Right cardiac atrium (tissue), 5 donors: Measurements from ENCODE around the gene SLC22A2. TPM values are rescaled to one million over a fixed set of nuclear protein-coding genes. Genes with fewer than 3 reads are reported as not detected.

ENCODE experiments used
- ATAC-seq, 2 donors: fragments of 200-7000 bp; cut with Tn5 transposase; one replicate each; pipeline versions ENCODE4 v1.8.0 to v1.9.1; 2020; ENCODE audit warnings: moderate library complexity in 2 of 2, mild to moderate bottlenecking in 1 of 2
- DNase-seq, 3 donors: peaks; one replicate each; pipeline ENCODE4 v3.0.0-alpha.2; 2020
- H3K27ac ChIP-seq: one replicate; pipeline ENCODE4 v1.5.1; 2013; ENCODE audit warnings: mild to moderate bottlenecking, low read length, control low read depth, moderate library complexity
- H3K27me3 ChIP-seq: one replicate; pipeline ENCODE4 v1.6.1; 2013; ENCODE audit not compliant: control insufficient read depth, insufficient read depth
- H3K4me1 ChIP-seq: one replicate; pipeline ENCODE4 v1.6.1; 2013; ENCODE audit warnings: low read length; ENCODE audit not compliant: control insufficient read depth, insufficient read depth
- H3K4me3 ChIP-seq: one replicate; pipeline ENCODE4 v1.5.1; 2013; ENCODE audit warnings: low read length, control low read depth
- H3K9me3 ChIP-seq: one replicate; pipeline ENCODE4 v1.6.1; 2013; ENCODE audit warnings: low read length; ENCODE audit not compliant: control insufficient read depth
- WGBS: extraction: QIAGEN DNeasy Blood & Tissue Kit; methylation state at CpG from one replicate; pipeline ENCODE4 v1.1.7; 2013; 5-methylcytosine and 5-hydroxymethylcytosine counted together
- intact Hi-C, 4 donors: fragments of 100-400 bp; cut with DNase I; formaldehyde crosslinking; loops; one replicate each; pipeline versions ENCODE4 v1.11.0 to v1.14.0; 2022 to 2023
- polyA plus RNA-seq: library from polyadenylated mRNA; stranded (reverse); fragments of 200-250 nt; gene quantifications from one replicate; pipeline ENCODE4 v1.2.3, GENCODE V29; 2013
- total RNA-seq, 4 donors: library from RNA; stranded (reverse); fragmentation: NEBNext Ultra II Directional; extraction: Animal tissue kit (Norgen Biotek cat#: 25700); gene quantifications; one replicate each; pipeline ENCODE4 v1.2.1, GENCODE V29; 2021
- donor health status: healthy with polysubstance abuse.
- donor health status: DM: no; HTN: yes; CAD: no.
- donor health status: DM: no; HTN: no; CAD: no.
- donor health status: DM: no; HTN: yes; CAD: no; lungs with severe emphysema.
- donor health status: DM: yes; HTN: yes; CAD: no.

The SLC22A2 gene
- total and polyA plus RNA-seq, 5 donors, result 0.05 TPM; not detected in 4

DNA sequence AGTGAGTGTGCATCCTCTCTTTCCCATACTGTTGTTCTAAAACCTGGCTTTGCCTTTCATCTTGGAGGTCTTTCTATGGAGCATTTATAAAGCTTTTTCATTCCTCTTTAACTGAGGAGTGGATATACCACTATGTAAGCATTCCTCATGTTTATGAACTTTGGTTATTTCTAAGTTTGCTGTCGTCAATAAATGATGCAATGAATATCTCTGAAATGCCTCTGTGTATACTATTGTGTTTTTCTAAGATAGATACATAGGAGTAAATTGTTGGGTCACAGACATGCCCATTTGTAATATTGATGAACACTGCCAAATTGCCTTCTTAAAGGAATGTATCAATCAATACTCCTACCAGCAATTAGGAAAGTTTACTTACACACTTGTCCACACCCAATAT, 53.9 kb downstream of the SLC22A2 start:
- intact Hi-C loops, result no loop called here
- ATAC-seq, result no peak
- WGBS, result 83% methylated on average over 1 of the region's 1 CpG

DNA sequence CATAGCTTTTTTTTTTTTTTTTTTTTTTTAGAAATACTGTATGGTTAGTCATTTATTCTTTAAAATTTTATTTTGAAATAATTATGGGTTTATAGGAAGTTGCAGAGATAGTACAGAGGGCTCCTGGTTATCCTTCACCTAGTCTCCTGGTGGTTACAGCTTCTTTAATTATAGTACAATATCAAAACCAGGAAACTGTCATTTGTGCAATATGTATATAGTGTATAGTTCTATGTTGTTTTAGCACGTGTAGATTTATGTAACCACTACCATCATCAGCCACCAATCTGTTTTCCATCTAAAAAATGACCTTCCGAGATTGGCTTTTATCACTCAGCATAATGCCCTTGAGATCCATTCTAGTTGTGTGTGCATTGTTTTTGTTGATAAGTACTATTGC, 54.7 kb downstream of the SLC22A2 start:
- no peak for ATAC-seq
- no peaks in the 10 kb centered on the region for H3K9me3 ChIP-seq
- no peak for DNase-seq
- intact Hi-C loops, result no loop called here
- H3K4me3 ChIP-seq, result no peak overlapping the region
- 75% methylated on average over 2 of the region's 2 CpGs for WGBS
- no peaks in the 10 kb centered on the region for H3K4me1 ChIP-seq
- no peaks in the 10 kb centered on the region for H3K27me3 ChIP-seq
- no peak overlapping the region for H3K27ac ChIP-seq

More for the DNA sequence above, 53.9 kb downstream of the SLC22A2 start:
- no peak overlapping the region for H3K4me3 ChIP-seq
- no peaks in the 10 kb centered on the region for H3K27me3 ChIP-seq
- no peak for DNase-seq
- H3K27ac ChIP-seq, result no peak overlapping the region
- no peaks in the 10 kb centered on the region for H3K9me3 ChIP-seq
- H3K4me1 ChIP-seq, result no peaks in the 10 kb centered on the region

DNA sequence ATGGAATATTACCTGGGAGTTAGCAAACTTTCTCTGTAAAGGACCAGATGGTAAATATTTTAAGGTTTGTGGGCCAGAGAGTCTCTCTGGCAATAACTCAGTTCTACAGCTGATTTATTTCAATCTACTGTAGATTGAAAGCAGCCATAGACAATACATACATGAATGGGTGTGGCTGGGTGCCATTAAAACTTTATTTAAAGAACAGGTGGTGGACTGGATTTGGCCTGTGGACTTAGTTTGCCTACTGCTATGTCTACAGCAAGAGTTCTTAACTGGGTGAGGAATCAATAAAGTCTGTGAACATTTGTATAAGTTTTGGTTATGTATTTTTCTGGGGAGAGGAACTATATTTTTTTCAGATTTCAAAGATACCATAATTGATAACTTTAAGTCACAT, 55.1 kb downstream of the SLC22A2 start:
- no peak overlapping the region for H3K27ac ChIP-seq
- no peak overlapping the region for H3K4me3 ChIP-seq
- intact Hi-C loops, result no loop called here
- DNase-seq (no peak), ATAC-seq (no peak)
- no peaks in the 10 kb centered on the region for H3K4me1 ChIP-seq
- no peaks in the 10 kb centered on the region for H3K27me3 ChIP-seq
- no peaks in the 10 kb centered on the region for H3K9me3 ChIP-seq

DNA sequence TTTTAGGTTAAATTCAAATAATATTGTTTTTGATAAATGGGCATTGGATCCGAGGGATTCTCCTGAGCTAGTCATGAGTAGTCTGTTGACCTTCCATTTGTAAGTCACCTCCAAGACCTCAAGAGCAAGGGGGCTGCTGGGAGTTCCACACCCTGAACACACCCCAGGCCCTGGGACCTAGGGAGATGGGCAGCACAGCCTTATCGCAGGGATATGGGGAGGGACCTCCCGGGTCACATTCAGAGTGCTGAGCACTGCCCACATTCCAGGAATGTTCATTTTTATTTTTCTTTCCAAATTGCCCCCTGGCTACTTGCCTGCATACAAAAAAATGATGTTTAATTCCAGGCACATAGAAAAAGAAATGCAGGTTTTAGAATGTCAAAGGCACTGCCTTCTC, 55.5 kb downstream of the SLC22A2 start:
- no peak overlapping the region for H3K4me3 ChIP-seq
- DNase-seq, result no peak
- ATAC-seq, result no peak
- H3K27me3 ChIP-seq, result no peaks in the 10 kb centered on the region
- no peak overlapping the region for H3K27ac ChIP-seq
- intact Hi-C loops, result no loop called here
- 65% methylated on average over 3 of the region's 3 CpGs for WGBS
- H3K4me1 ChIP-seq, result no peaks in the 10 kb centered on the region
- H3K9me3 ChIP-seq, result no peaks in the 10 kb centered on the region

DNA sequence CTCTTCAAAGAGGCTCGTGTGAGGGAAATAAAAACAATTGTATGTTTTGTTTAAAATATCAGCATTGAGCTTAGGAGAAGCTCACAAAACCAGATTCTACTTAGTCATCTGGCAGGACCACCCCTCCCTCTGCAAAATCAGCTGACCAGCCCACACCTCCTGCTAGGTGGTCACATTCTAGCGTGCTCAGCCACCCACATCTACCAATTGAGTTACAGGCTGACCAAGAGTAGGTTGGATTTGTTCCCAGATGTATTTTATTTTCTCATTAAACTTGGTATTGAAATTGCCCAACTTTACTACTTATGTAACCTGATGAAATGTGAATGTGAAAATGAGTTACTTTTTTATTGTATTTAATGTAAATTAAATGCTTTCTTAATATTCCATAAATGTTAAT, 56.2 kb downstream of the SLC22A2 start:
- H3K27me3 ChIP-seq, result no peaks in the 10 kb centered on the region
- no peak overlapping the region for H3K4me3 ChIP-seq
- no peak overlapping the region for H3K27ac ChIP-seq
- H3K9me3 ChIP-seq, result no peaks in the 10 kb centered on the region
- DNase-seq, result no peak
- no peak for ATAC-seq
- H3K4me1 ChIP-seq, result no peaks in the 10 kb centered on the region
- WGBS, result 68% methylated on average over 2 of the region's 2 CpGs
- intact Hi-C loops, result no loop called here

DNA sequence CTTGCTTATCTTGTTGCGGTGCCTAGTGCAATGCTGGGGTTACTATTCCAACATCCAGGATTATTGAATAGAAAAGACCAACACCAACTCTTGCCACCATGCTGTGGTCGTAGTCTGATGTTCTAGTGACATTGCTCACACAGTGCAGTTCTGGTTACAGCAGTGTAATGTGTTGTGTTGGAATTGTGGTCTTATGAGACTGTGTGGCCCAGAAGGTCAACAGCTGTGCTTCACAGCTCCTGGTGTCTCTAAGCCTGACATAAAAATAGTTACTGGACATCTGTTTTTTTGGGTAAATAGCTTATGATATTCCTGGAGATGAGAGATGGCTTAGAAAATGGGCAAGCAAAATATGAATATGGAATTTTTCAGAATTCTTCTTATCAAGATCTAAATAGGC, 57.6 kb downstream of the SLC22A2 start:
- intact Hi-C loops, result no loop called here
- Histone ChIP-seq H3K27me3 (no peaks in the 10 kb centered on the region), H3K9me3 (no peaks in the 10 kb centered on the region), H3K27ac (no peak overlapping the region), H3K4me3 (no peak overlapping the region), H3K4me1 (no peaks in the 10 kb centered on the region)
- ATAC-seq (no peak), DNase-seq (no peak)
- 72% methylated on average over 2 of the region's 2 CpGs for WGBS

DNA sequence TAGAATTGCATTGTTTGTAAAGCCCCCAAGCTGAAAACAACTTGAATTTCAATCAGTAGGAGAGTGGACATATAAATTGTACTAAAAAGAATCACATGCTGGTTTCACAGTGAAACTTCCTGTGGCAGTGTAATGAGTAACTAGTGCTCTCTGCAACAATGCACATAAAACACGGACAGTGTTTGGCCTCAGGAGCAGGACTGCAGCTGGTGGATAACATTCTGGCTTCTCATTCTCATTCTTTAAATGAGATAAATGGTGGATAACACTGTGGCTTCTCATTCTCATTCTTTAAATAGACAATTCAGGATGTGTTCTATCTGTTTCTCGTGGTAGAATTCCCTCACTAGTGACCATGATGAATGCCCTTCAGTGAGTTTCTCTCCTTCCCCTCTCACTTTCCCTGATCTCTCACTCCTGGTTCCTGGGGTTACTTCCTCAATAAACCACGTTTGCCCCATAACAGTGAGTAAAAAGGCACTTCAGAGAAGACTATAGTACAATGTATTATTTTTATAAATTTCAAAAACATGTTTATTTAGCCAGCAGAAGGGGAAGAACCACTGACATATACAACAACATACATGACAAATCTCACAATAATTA, 59.9 kb downstream of the SLC22A2 start:
- intact Hi-C loops, result no loop called here
- no peak for DNase-seq
- H3K27me3 ChIP-seq, result no peaks in the 10 kb centered on the region
- H3K27ac ChIP-seq, result no peak overlapping the region
- no peak for ATAC-seq
- H3K4me1 ChIP-seq, result no peaks in the 10 kb centered on the region
- 17% methylated on average over 3 of the region's 3 CpGs for WGBS
- no peaks in the 10 kb centered on the region for H3K9me3 ChIP-seq
- no peak overlapping the region for H3K4me3 ChIP-seq

DNA sequence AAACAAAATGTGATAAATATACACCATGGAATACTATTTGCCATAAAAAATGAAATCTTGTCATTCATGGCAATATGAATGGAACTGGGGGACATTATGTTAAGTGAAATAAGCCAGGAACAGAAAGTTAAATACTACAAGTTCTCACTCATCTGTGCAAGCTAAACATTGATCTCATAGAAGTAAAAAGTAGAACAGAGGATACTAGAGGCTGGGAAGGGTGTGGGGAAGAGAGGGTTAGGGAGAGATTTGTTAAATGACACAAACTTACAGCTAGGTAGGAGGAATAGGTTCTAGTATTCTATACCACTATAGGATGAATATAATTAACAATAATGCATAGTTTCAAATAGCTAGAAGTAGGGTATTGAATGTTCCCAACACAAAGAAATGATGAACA, 61.0 kb downstream of the SLC22A2 start:
- Histone ChIP-seq H3K4me1 (no peaks in the 10 kb centered on the region), H3K27ac (no peak overlapping the region), H3K9me3 (no peaks in the 10 kb centered on the region), H3K27me3 (no peaks in the 10 kb centered on the region), H3K4me3 (no peak overlapping the region)
- DNase-seq (no peak), ATAC-seq (no peak)
- intact Hi-C loops, result no loop called here

DNA sequence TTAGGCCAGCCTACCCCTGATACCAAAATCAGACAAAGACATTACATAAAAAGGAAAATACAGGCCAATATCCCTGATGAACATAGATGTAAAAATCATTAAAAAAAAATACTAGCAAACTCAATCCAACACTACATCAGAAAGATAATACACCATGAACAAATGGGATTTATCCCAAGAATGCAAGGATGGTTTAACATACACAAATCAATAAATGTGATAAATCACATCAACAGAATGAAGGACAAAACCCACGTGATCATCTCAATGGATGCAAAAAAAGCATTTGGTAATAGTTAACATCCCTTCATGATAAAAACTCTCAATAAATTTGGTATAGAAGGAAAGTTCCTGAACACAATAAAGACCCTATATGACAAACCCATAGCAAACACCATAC, 63.8 kb downstream of the SLC22A2 start:
- Histone ChIP-seq H3K27me3 (no peaks in the 10 kb centered on the region), H3K4me3 (no peak overlapping the region), H3K27ac (no peak overlapping the region), H3K9me3 (peaks cover 2% of the 10 kb centered on the region), H3K4me1 (no peaks in the 10 kb centered on the region)
- no peak for ATAC-seq
- intact Hi-C loops, result no loop called here
- DNase-seq, result no peak
- 67% methylated on average over 1 of the region's 1 CpG for WGBS

DNA sequence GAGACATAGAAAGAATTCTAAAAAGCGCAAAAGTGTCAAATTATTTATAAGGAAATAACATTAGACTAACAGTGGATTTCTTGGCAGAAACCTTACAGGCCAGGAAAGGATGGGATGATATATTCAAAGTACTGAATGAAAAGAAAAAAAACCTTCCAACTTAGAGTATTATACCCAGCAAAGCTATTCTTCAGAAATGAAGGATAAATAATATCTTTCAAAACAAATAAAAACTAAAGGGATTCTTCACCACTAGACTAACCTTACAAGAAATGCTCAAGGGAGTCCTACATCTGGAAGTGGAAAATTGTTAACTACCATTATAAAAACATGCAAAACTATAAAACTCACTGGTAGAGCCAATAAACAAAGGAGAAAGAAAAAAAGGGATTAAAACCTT, 65.8 kb downstream of the SLC22A2 start:
- no peak overlapping the region for H3K4me3 ChIP-seq
- intact Hi-C loops, result no loop called here
- 97% methylated on average over 1 of the region's 1 CpG for WGBS
- DNase-seq (no peak), ATAC-seq (no peak)
- no peak overlapping the region for H3K27ac ChIP-seq
- no peaks in the 10 kb centered on the region for H3K4me1 ChIP-seq
- peaks cover 2% of the 10 kb centered on the region for H3K9me3 ChIP-seq
- H3K27me3 ChIP-seq, result no peaks in the 10 kb centered on the region

DNA sequence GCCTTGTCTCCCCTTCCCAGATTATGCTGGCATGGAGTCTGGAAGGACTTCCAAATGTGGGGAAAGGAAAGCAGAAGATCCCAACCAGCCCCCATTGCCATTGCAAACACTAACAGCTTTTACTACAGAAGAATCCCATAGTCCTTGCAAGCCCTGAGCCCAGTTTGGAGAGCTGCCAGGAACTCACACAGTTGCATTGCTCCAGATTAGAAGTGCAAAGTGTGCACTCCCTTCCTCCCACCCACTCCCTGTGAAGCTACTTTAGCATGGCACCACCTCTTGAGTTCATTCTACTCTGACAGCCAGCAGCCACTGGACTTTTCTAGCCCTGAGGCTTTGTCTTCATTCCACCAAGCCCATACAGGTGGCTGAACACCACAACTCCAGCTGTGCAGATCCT, 67.6 kb downstream of the SLC22A2 start:
- no peak overlapping the region for H3K27ac ChIP-seq
- no peak for ATAC-seq
- no peaks in the 10 kb centered on the region for H3K27me3 ChIP-seq
- H3K4me3 ChIP-seq, result no peak overlapping the region
- intact Hi-C loops, result no loop called here
- peaks cover 2% of the 10 kb centered on the region for H3K9me3 ChIP-seq
- DNase-seq, result no peak
- no peaks in the 10 kb centered on the region for H3K4me1 ChIP-seq

DNA sequence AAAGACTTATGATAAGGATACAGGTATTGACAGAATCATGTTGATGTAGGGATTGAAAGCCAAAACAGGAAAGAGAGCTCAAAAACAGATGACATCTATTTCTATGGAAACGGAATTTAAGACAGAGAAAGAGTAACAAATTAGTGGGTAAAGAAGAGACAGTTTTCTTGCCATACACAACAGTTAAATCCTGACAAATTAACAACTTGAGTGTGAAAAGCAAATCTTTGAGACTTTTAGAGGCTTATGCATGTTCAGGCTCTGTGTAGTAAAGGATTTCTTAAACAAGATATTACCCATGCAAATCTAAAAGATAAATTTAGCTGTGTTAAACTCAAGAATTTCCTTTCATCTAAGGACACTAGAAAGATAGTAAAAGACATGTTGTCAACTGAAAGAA, 68.5 kb downstream of the SLC22A2 start:
- Histone ChIP-seq H3K27me3 (no peaks in the 10 kb centered on the region), H3K4me3 (no peak overlapping the region), H3K9me3 (peaks cover 2% of the 10 kb centered on the region), H3K27ac (no peak overlapping the region), H3K4me1 (no peaks in the 10 kb centered on the region)
- DNase-seq (no peak), ATAC-seq (no peak)
- 78% methylated on average over 1 of the region's 1 CpG for WGBS
- intact Hi-C loops, result no loop called here
